CMK (cell line): ENCODE data around the gene CCDC102A.

Source experiments
- DNase-seq: peaks from one replicate; pipeline ENCODE4 v3.0.0-alpha.2; 2010; ENCODE audit warnings: low read depth

CCDC102A gene

DNA sequence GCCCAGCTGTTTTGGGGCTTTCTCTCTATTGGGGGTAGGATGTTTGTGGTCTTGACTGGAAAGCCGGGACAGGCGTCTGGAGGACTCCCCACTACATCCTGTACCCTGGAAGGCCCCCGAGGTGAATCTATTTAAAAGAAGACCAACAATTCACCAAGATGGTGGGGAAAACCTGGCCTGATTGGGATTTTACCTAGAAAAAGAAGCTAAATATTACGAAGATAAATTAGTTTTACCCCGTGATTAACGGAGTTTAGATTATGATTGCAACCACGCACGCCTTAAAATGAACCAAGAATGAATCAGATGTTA is 779 bp upstream of the CCDC102A start:
- no peak for DNase-seq

DNA sequence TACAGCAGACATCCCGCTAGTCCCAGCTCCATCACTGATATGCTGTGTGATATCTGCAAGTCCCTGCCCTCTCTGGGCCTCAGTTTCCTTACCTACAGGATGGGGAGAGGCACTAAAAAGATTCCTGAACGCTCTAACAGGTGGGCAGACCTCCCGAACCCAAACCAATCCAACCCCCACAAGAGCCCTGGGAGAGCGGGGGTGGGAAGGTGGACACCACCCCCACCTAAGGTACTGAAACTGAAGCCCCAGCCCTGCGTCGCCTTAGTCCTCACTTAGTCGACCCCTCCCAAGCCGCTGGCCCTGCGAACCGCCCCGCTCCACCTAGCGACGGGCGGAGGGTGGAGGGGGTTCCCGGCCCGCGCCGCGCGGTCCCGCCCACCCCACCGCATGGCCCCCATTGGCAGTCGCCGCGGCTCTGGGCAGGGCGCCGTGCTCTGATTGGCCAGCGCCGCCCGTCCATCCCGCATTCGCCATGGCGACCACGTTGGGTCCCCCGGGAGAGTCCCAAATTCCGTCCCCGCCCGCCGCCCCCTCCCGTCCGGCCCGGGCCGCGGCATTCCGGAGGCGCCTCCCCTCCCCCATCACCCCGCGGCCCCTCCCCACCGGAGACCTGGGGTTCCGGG is 578 bp downstream of the CCDC102A start:
- peak; percentile 87 for DNase-seq

DNA sequence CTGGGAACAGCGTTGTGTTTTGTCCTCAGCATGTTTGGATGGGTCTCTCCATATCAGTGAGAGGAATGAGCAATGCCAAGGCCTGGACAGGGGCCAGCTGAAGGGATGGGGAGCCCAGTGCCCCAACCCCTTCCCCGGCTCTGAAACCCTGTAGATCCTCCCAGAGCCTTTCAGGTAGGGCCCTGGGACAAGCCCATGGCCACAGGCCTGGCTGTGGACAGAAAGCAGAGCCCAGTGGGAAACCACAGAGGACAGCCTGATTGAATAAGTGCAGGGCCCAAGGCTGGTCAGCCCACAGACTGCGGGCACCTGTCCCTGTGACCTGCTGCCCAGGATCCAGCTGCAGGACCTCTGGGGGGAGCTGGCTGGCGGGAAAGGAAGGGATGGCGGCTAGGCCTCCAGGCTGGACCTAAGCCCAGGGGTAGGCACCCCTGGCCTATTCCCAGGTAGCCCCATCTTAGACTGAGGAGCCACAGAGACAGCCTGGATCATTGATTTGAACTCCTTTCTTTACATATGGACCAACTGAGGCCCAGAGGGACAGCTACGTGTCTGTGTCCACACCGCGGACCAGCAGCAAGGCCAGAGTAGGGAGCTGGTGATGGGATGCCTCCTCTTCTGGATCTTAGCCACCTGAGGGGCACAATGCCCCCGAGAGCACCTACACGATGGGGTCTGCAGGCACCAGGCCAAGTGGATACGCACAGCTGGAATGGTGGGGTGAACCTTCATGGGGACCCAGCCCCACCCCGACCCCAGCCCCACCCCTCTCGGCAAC is 1.3 kb downstream of the CCDC102A start:
- no peak for DNase-seq

DNA sequence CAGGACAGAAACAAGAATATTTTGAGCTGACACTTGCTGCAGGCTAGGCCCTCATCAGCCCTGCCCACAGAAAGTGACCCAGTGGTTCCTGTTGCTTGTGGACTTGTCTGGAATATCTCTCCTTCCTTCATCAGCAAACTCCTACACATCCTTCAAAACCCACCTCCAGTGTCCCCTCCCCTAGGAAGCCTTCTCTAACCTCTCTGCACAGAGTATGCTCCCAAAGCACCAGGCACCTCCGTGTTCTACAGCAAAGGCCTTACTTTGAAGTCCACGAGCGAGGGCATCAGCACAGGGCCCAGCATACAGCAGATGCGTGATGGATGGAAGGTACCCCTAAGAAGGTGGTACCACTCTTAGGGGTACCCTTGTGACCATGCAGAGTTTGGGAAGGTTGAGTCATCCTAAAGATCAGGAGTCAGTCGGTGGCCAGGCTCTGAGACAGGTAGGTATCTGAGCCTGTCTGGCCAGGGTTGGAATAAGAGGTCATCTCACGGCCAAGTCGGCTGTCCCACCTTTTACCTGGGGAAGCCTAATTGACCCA is 2.0 kb downstream of the CCDC102A start:
- no peak for DNase-seq

DNA sequence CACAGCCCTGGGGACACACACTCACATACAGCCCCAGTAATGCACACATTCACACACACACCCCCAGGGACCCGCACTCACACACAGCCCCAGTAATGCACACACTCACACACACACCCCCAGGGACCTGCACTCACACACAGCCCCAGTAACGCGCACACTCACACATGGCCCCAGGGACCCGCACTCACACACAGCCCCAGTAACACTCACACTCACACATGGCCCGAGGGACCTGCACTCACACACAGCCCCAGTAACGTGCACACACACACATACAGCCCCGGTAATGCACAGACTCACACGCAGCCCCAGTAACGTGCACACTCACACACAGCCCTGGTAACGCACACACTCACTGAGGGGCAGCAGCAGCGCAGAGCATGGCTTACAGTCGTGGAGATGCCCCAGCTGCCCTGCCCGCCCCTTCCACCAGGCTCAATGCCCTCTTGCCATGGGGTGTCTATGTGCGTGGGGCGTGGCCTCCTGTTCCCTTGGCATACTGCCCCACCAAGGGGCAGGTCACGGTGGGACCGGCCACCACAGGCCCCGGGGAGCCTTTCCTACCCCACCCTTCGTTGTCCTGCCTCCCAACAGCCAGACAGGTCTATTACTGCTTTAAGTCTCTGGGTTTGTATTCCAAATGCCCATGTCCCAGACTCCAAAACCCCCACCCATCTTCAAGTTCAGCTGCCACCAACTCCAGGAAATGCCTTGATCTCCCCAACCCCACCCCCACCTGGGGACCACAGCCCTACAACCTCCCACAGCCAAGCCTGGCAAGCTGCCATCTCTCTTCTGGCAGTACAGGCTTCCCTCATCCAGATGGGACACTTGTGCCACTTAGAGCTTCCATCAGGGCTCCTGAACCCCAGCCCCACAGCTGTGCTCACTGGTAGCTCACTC is 2.7 kb downstream of the CCDC102A start:
- no peak for DNase-seq

DNA sequence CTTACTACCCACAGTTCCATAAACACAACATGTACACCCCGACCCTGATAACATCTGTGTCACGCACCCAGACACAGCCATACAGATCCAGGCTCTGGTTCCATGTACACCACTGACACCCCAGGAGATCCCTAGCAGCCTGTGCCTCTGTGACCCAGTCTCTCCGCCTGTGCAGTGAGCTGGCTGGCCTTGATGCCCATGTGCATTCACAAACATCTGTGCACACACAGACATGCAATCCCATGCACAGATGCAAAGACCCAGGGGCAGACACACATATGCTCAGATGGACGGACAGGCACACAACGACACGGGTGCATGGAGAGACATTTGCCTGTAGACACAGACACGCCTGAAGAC is 4.1 kb downstream of the CCDC102A start:
- DNase-seq: no peak

DNA sequence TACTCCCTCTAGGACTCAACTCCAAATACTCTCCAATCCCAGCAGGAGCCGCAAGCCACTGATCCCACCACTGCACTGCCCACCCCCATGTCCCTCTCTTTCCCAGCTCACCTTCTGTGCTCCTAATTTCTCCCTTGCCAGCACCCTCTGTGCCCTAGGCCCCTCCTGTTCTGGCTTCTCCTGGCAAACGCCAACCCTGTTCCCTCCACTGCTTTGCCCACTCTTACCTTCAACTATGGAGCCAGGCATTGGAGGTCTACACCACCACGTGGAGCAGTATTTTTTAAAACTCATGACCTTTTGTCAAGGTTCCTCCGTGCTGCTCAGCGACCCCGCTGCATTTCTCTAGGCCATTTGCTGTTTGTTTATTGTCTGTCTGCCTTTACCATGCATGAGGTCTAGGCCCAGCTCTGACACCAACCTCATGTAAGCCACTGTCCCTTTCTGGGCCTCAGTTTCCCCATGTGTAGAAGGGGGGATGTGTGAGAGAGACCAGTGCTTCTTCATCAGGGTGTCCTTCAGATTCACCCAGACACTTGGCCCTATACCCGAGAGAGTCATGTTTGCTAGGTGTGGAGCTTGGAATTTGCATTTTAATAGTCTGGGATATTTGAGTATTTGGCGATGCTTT is 4.6 kb downstream of the CCDC102A start:
- no peak for DNase-seq

DNA sequence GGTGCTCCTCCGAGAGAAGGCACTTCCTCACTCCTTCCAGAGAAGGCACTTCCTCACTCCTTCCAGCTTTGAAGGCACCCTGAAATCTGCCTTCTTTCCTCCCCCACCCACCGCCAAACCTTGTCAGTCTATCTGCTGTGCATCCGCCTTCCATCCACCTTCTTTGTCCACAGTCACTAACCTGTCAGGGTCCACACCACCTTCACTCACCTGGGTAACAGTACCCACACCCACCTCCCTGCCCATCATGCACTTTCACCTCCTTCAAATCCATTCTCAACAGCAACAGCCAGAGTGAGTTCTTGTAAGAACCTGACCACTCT is 5.2 kb downstream of the CCDC102A start:
- no peak for DNase-seq

DNA sequence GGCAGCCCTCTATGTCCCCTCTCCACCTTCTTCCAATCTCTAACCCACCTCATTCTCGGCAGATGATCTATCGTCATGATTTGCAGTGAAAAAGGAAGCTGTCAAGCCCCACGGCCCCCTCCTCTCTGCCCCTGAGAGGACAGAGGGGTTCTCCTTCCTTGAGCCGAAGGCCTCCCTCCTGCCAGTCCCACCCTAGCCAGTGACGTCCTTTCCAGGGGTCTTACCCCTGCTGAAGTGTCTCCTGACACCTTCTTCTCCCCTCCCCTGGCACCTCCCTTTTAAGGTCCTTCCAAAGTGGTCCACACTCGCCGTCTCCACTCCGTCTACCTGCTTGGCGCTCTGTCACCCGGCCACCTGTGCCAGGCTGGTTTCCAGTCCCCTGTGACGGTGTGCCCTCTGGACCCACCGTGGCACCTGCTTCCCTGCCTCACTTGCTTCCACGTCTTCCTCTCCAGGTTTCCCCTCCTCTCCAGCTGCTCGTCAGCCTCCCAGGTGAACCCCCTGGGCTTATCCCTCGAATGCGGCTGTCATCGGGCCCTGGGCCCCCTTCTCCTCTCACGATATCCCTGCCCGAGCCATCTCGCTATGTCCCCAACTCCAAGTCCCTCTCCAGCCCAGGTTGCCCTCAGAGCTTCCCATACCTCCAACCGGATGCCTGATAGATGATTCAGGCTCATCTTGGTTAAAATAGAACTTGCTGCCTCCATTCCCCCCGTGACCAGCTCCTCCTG is 5.7 kb downstream of the CCDC102A start:
- no peak for DNase-seq

DNA sequence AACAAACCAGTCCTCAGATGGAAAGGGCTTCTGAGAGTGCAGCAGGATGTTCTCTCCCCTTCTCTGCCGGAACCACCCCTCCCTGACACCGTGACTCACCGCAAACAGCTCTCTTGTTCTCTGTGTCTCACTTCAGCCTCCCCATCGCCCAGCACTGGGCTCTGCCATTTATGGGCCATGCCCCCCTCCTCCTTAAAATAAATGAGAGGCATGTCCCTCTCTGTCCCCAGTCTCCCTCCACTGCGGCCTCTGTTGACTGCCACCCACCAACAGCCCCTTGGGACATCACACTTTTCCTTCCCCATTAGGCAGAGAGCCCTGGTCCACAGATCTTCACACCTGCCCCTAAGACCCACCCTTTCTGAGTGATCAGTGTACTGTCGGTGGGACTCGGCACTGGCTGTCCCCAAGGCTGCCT is 6.3 kb downstream of the CCDC102A start:
- DNase-seq: no peak

DNA sequence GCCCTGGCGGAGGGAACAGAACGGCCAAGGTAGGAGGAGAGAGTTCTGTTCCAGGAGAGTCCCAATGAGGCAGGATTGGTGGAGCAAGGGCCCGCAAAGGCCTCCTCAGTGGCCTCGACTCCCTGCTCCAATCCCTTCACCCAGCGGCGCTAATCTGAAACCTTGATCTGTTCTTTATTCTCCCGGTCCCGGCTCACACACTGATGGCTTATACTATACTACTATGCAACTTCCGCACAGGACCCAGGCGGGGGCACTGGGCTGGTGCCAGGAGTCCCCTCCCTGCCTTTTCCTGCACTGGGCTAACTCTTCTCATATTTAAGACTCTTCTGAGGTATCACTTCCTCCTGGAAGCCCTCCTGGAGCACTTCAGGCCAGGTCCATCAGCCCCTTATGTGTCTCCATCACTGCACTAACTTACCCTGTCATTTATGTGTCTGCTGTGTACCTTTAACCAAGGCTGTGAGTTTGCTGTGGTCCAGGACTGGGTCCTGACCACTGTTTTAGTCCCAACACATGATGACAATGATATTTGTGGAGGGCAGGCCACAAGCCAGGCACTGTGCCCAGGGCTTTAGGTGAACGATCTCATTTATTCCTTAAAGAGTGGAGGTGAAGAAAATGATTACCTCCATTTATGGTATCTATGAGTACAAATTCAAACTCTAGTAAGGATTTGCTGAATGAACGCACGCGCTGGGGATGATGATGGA is 6.8 kb downstream of the CCDC102A start:
- DNase-seq: no peak

DNA sequence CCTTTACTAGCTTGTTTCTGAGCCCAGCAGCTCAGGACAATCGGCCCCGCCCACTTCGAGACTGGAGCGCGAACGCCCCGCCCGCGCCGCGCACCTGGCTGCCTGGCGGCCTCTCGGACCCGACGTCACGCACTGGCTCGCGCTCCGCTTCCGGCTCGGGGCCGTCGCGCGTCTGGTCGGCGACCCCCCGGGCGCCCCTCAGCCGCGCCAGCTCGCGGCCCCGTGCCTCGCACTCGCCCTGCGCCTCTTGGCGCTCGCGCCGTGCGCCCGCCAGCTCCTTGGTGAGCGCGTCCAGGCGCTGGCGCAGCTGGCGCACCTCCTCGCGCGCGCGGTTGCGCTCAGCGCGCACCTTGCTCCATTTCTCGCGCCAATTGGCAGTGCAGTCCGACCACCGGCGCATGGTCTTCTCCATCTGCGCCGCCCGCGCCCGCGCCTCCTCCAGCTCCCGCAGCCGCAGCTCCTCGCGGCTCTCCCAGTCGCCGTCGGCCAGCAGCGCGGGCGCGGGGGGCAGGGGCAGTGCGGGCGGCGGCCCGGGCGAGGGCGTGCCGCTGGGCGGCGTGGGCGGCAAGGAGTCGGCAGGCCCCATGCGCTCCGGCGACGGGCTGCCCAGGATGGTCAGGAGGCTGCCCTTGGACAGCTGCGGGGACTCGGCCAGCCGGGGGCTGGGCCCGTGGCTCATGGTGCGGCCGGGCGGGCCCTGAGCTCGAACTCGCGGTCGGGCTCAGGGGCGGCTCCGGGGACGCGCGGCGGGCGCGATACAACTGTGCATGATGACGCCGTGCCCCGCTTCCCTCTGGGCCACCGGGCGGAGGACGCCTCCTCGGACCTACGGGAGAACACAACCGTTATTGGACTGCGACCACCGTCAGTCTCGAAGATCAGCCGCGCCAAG is 7.6 kb downstream of the CCDC102A start:
- no peak for DNase-seq

DNA sequence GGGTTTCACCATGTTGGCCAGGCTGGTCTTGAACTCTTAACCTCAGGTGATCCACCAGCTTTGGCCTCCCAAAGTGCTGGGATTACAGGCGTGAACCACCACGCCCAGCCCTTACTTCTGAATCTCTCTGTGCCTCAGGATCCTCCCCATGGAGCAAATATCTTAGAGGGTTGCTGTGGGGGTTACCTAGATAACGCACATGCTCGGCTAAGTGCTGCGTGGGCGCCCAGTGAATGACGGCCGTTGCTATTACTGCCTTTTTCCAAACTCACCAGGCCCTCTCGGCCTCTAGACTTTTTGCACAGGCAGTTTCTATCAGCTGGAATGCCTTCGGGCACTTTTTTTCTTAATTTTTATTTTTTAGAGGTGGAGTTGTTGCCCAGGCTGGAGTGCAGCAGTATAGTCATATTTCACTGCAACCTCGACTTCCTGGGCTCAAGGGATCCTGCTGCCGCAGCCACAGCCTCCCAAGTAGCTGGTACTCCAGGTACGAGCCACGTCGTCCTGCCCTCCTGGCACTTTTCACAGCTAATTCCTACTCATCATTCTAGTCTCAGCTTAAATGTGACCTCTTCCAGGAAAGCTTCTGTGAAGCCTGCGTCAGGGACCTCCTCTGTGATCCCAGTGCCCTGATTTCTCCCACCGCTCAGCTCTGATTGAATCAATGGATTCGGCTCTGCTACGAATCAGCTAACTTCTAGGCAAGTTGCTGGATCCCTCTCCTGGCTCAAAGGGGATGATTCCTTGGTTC is 8.6 kb downstream of the CCDC102A start:
- DNase-seq: no peak

DNA sequence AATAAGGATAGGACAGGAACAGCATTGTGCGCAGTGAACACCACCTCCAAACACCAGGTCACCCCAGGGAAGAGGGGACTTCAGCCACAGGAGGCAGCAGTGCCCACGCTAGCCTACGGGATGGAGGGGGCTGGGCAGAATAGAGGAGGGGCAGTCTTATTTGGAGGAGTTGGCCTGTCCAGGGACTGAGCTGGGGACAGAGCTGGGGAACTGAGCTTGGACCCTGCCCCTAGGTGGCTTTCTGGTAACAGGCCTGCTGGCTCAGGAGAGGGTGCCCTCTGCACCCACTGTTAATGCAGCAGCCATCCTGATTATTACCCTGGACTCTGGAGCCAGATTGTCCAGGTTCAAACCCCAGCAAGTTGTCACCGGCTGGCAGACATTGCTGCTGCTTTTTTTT is 9.3 kb downstream of the CCDC102A start:
- DNase-seq: no peak

DNA sequence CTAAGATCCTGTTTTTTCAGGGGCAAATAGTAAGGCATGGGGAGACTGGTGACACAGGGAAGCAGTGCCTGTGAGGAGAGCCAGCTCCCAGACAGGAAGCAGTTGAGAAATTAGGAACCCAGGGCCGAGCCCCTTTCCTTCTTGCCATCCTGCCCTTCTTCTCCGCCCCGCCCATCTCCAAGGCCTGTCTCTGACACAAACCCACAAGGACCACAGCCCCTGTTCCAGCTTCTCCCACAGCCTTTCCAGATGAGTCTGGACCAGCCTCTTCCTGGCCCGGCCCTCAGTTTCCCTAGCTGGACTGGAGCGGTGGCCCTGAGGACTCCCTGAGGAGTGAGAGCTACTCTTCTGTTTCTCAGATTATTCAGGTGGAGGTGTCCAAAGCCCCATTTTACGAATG is 9.9 kb downstream of the CCDC102A start:
- no peak for DNase-seq

DNA sequence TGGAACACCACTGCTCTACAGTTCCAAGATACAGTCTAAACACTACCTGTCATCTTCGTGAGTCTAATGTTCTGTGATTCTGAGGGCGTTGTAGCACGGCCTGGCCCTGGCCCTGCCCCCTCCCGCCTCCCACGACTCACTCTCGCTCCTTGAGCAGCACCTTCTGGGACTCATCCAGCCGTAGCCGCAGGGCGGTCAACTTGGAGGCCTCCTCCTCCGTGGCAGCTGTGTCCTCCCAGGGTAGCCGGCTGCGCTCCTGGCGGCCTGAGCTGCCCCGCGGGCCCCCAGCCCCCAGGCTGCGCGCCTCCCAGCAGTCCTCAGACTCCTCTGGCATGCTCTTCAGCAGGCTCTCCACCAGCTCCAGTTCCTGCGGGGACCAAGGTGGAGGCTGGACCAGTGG is 10.6 kb downstream of the CCDC102A start:
- no peak for DNase-seq

DNA sequence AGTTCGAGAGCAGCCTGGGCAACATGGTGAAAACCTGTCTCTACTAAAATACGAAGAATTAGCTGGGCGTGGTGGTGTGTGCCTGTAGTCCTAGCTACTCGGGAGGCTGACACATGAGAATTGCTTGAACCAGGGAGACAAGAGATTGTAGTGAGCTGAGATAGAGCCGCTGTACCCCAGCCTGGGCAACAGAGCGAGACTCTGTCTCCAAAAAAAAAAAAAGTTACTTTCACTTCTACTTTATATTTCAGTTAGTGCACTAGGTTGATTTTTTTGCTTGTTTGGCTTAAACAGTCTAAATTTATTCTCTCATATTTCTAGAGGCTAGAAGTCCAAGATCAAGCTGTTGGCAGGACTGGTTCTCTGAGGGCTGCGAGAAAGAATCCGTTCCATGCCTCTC is 13.4 kb downstream of the CCDC102A start:
- no peak for DNase-seq

DNA sequence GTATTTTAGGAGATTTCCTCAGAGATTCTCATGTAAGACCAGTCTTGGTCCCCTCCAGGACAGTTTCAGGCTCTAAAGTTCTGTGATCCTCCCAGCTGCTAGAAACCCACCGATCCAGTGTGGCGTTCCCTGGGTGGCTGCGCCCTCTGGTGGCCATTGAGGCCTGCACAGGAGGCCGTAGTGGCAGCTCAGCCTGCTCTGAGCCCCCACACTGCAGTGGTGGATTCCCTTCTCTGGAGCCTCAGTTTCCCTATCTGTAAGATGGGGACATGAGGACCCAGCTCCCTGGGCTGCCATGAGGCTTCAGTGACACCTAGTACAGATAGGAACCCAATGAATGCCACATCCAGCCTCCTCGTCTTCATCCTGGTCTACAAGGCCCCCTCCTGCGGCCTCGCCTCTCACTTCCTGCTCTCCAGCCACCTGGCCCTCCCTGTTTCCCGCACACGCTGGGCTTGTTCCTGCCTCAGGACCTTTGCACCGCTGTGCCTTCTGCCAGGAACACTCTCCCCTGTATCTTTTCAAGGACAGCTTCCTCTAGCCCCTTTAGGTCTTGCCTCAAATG is 16.5 kb downstream of the CCDC102A start:
- DNase-seq: no peak

DNA sequence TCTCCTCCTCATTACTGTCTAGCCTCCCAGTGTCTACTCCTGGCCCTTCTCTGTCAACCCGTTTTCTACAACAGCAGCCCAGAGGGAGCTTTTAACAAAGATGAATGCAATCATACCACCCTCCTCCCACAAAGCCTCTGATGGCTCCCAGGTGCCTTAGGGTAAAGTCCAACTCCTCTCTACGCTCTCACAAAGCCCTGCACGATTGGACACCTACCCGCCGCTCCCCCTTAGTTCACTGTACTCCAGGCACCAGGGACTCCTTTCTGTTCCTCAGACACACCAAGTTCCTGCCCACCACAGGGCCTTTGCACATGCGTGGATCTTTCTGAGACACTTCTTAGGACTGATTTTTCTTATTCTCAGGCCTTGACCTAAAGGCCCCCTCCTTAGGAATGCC is 17.4 kb downstream of the CCDC102A start:
- DNase-seq: no peak
